Psoas muscle (tissue), 8 donors: Measurements from ENCODE around the gene LMTK3. TPM values are rescaled to one million over a fixed set of nuclear protein-coding genes. Genes with fewer than 3 reads are reported as not detected.
A peak's percentile ranks its signal among the peaks of the same experiment; 100 is the strongest.

Experiments used
- ATAC-seq, 4 donors: fragments of 200-7000 bp; cut with Tn5 transposase; one replicate each; pipeline ENCODE4 v1.9.1; 2020; ENCODE audit warnings: moderate library complexity in 3 of 4, mild to moderate bottlenecking in 2 of 4
- DNase-seq, 2 donors: peaks; one replicate each; pipeline ENCODE4 v3.0.0-alpha.2; 2020
- H3K27ac ChIP-seq: fragments of 200-600 bp; one replicate; pipeline ENCODE4 v1.8.0; 2022
- H3K27me3 ChIP-seq, 3 donors: fragments of 200-600 bp in 1 of 3; one replicate each; pipeline versions ENCODE4 v1.6.1 to v1.8.0; 2013 to 2022; ENCODE audit warnings: low read length in 2 of 3, mild to moderate bottlenecking in 2 of 3, moderate library complexity in 1 of 3; ENCODE audit not compliant: insufficient read depth in 3 of 3
- H3K36me3 ChIP-seq, 2 donors: fragments of 200-600 bp in 1 of 2; one replicate each; pipeline versions ENCODE4 v1.6.1 to v1.8.0; 2013 to 2022; ENCODE audit warnings: low read depth in 1 of 2, mild to moderate bottlenecking in 1 of 2, moderate library complexity in 1 of 2; ENCODE audit not compliant: insufficient read depth in 1 of 2
- H3K4me1 ChIP-seq: fragments of 200-600 bp; one replicate; pipeline ENCODE4 v1.8.0; 2022
- H3K4me3 ChIP-seq: fragments of 200-600 bp; one replicate; pipeline ENCODE4 v1.8.0; 2022; ENCODE audit warnings: mild to moderate bottlenecking
- H3K9me3 ChIP-seq: fragments of 200-600 bp; one replicate; pipeline ENCODE4 v1.8.0; 2022
- CTCF ChIP-seq: fragments of 200-600 bp; IDR thresholded peaks from one replicate; pipeline ENCODE4 v1.8.0; 2022; ENCODE audit warnings: antibody characterized with exemption
- WGBS, 3 donors: extraction: QIAGEN DNeasy Blood & Tissue Kit; methylation state at CpG; one replicate each; pipeline versions ENCODE4 v1.1.6 to v1.1.7; 2013; 5-methylcytosine and 5-hydroxymethylcytosine counted together
- intact Hi-C, 2 donors: fragments of 100-400 bp; cut with DNase I; formaldehyde crosslinking; loops; one replicate each; pipeline versions ENCODE4 v1.11.0 to v1.14.2; 2022
- polyA plus RNA-seq, 3 donors: library from polyadenylated mRNA; stranded (reverse); fragments of 200-250 nt; gene quantifications; one replicate each; pipeline ENCODE4 v1.2.3, GENCODE V29; 2013
- total RNA-seq, 4 donors: library from RNA; stranded (reverse); fragmentation: NEBNext Ultra II Directional in 2 of 4; extraction: Animal tissue kit (Norgen Biotek cat#: 25700) in 2 of 4; gene quantifications; one replicate each; pipeline versions ENCODE4 v1.2.1 to v1.2.4, GENCODE V29; 2021 to 2023
- donor health status: healthy with polysubstance abuse.
- donor health status: DM: no; HTN: no; CAD: no; lungs with moderate emphysema.
- donor health status: Bipolar disorder and iron deficiency.
- donor health status: healthy.
- donor health status: DM: yes; HTN: yes; CAD: no.
- donor health status: DM: no; HTN: no; CAD: no.
- donor health status: DM: no; HTN: no; CAD: no.
- donor health status: DM: yes; HTN: yes; CAD: no.

LMTK3 gene
- total and polyA plus RNA-seq, 7 donors: 0.03 to 0.14 (median 0.06) TPM; not detected in 2

GRCh38 chr19:48484931-48485612, 26.6 kb downstream of the LMTK3 start:
- WGBS, 3 donors: 73 to 77% (median 73%) methylated on average over 32 to 37 of the region's 37 CpGs
- Histone ChIP-seq H3K36me3 (no peaks in the 10 kb centered on the region), H3K4me1 (peaks cover 20% of the 10 kb centered on the region), H3K9me3 (no peaks in the 10 kb centered on the region), H3K4me3 (no peak overlapping the region), H3K27ac (no peak overlapping the region), H3K27me3 (peaks cover 0 to 3% (median 0%) of the 10 kb centered on the region in 3 donors)
- ATAC-seq (no peak), DNase-seq (peak in 1 of 2 donors; percentile 51)
- TF ChIP-seq CTCF: no peak
- intact Hi-C loops: no loop called here

GRCh38 chr19:48484247-48484893, 27.3 kb downstream of the LMTK3 start:
- peaks cover 0 to under 1% of the 10 kb centered on the region in 2 donors for H3K36me3 ChIP-seq
- no peak overlapping the region for H3K4me3 ChIP-seq
- H3K4me1 ChIP-seq: peaks cover 19% of the 10 kb centered on the region
- no peaks in the 10 kb centered on the region for H3K9me3 ChIP-seq
- WGBS, 3 donors: 79 to 82% (median 79%) methylated on average over 15 to 16 of the region's 16 CpGs
- no peak overlapping the region for H3K27ac ChIP-seq
- intact Hi-C loops: no loop called here
- TF ChIP-seq CTCF: no peak
- DNase-seq (no peak), ATAC-seq (no peak)
- no peaks in the 10 kb centered on the region for H3K27me3 ChIP-seq

GRCh38 chr19:48483301-48483700, 28.3 kb downstream of the LMTK3 start:
- 33 to 37% (median 33%) methylated on average over 3 of the region's 3 CpGs for WGBS, 3 donors
- no peak for ATAC-seq

GRCh38 chr19:48481846-48482639, 29.6 kb downstream of the LMTK3 start:
- ATAC-seq (no peak), DNase-seq (peak in 1 of 2 donors; percentile 39)
- Histone ChIP-seq H3K27me3 (no peaks in the 10 kb centered on the region), H3K36me3 (peaks cover 0 to 20% of the 10 kb centered on the region in 2 donors), H3K4me1 (peaks cover 19% of the 10 kb centered on the region), H3K27ac (peak overlapping the region; percentile 36), H3K9me3 (no peaks in the 10 kb centered on the region), H3K4me3 (peak overlapping the region; percentile 7)
- WGBS, 3 donors: 49 to 56% (median 52%) methylated on average over 7 of the region's 7 CpGs
- no peak for TF ChIP-seq CTCF
- intact Hi-C loops: no loop called here

More at GRCh38 chr19:48483301-48483700, 28.3 kb downstream of the LMTK3 start:
- peak in 1 of 2 donors; percentile 43 for DNase-seq
- intact Hi-C loops: no loop called here
- H3K36me3 ChIP-seq: peaks cover 0 to 7% of the 10 kb centered on the region in 2 donors
- H3K27ac ChIP-seq: no peak overlapping the region
- no peak for TF ChIP-seq CTCF
- peaks cover 19% of the 10 kb centered on the region for H3K4me1 ChIP-seq
- no peak overlapping the region for H3K4me3 ChIP-seq
- no peaks in the 10 kb centered on the region for H3K9me3 ChIP-seq
- no peaks in the 10 kb centered on the region for H3K27me3 ChIP-seq
